Stimulated activated CD4-positive, alpha-beta T cell treated with anti-CD3 and anti-CD28 coated beads, Interleukin-1b, Interleukin-23, amount 100 ng/mL, for 48 hours (primary cell): ENCODE results near the gene CDH4.
"Not testable (repeated sequence)": the region's sequence is repeated elsewhere in the genome, so short reads cannot be mapped to it uniquely, and the experiment has no call there.

Experiments used
- DNase-seq: peaks from one replicate; pipeline ENCODE4 v3.0.0-alpha.2; 2020

Gene CDH4

GRCh38 chr20:61424011-61424627 is 172.1 kb downstream of the CDH4 start:
- no peak for DNase-seq

GRCh38 chr20:61424628-61425420 is 172.8 kb downstream of the CDH4 start:
- DNase-seq = no peak

GRCh38 chr20:61425541-61425991 is 173.5 kb downstream of the CDH4 start:
- not testable (repeated sequence) for DNase-seq

GRCh38 chr20:61426352-61426751 is 174.3 kb downstream of the CDH4 start:
- DNase-seq = no peak

- no peak for DNase-seq
These were observed 177.6 kb downstream of the CDH4 start for GRCh38 chr20:61429458-61430227.

GRCh38 chr20:61430228-61430624 is 178.2 kb downstream of the CDH4 start:
- no peak for DNase-seq

- no peak for DNase-seq
These were observed 181.1 kb downstream of the CDH4 start for GRCh38 chr20:61433176-61433575.

GRCh38 chr20:61433816-61434215 is 181.8 kb downstream of the CDH4 start:
- DNase-seq = no peak

GRCh38 chr20:61434341-61434781 is 182.3 kb downstream of the CDH4 start:
- DNase-seq = no peak

GRCh38 chr20:61435184-61435822 is 183.2 kb downstream of the CDH4 start:
- no peak for DNase-seq

- DNase-seq = no peak
These were observed 183.8 kb downstream of the CDH4 start for GRCh38 chr20:61435823-61436220.

GRCh38 chr20:61436283-61436666 is 184.2 kb downstream of the CDH4 start:
- no peak for DNase-seq

- DNase-seq = no peak
These were observed 184.7 kb downstream of the CDH4 start for GRCh38 chr20:61436667-61437279.

GRCh38 chr20:61437280-61438206 is 185.5 kb downstream of the CDH4 start:
- DNase-seq = no peak

GRCh38 chr20:61438285-61438684 is 186.2 kb downstream of the CDH4 start:
- no peak for DNase-seq

GRCh38 chr20:61439251-61439650 is 187.2 kb downstream of the CDH4 start:
- DNase-seq = no peak

- DNase-seq = no peak
These were observed 188.5 kb downstream of the CDH4 start for GRCh38 chr20:61440548-61441055.

- DNase-seq = no peak
These were observed 189.5 kb downstream of the CDH4 start for GRCh38 chr20:61441537-61441936.

GRCh38 chr20:61442075-61442670 is 190.1 kb downstream of the CDH4 start:
- DNase-seq = no peak

- no peak for DNase-seq
These were observed 190.7 kb downstream of the CDH4 start for GRCh38 chr20:61442718-61443117.
